Testis (tissue), 3 donors: ENCODE results near the gene INO80. TPM values are rescaled to one million over a fixed set of nuclear protein-coding genes. Genes with fewer than 3 reads are reported as not detected.

Experiments used
- DNase-seq: peaks from one replicate; pipeline ENCODE4 v3.0.0-alpha.2; 2019
- H3K27ac ChIP-seq, 2 donors: fragments of 200-600 bp; sonication (generic); one replicate each; pipeline ENCODE4 v1.5.1; 2019
- H3K27me3 ChIP-seq: fragments of 200-600 bp; sonication (generic); one replicate; pipeline ENCODE4 v1.5.1; 2019
- H3K36me3 ChIP-seq: fragments of 200-600 bp; sonication (generic); one replicate; pipeline ENCODE4 v1.5.1; 2017; ENCODE audit warnings: low read depth; ENCODE audit errors: missing control alignments
- H3K4me1 ChIP-seq: fragments of 200-600 bp; sonication (generic); one replicate; pipeline ENCODE4 v1.5.1; 2019
- H3K4me3 ChIP-seq, 2 donors: fragments of 200-600 bp; sonication (generic); one replicate each; pipeline ENCODE4 v1.5.1; 2017 to 2019
- H3K9me3 ChIP-seq: fragments of 200-600 bp; sonication (generic); one replicate; pipeline ENCODE4 v1.5.1; 2017
- CTCF ChIP-seq, 3 experiments: fragments of 450-650 bp in 2 of 3; fragments of 200-600 bp in 1 of 3; sonication (generic) in 1 of 3; IDR thresholded peaks; one replicate each; pipeline ENCODE4 v1.5.1; 2016 to 2019; ENCODE audit warnings: antibody characterized with exemption in 3 of 3, mild to moderate bottlenecking in 2 of 3, moderate library complexity in 1 of 3
- POLR2A ChIP-seq: fragments of 450-650 bp; IDR thresholded peaks from one replicate; pipeline ENCODE4 v1.6.1; 2017; ENCODE audit warnings: antibody characterized with exemption, mild to moderate bottlenecking, moderate library complexity
- WGBS, 2 donors: methylation state at CpG; one replicate each; pipeline ENCODE4 v1.1.5; 2018; 5-methylcytosine and 5-hydroxymethylcytosine counted together
- intact Hi-C: fragments of 100-400 bp; cut with DNase I; formaldehyde crosslinking; loops from one replicate; pipeline ENCODE4 v1.15.1; 2023; ENCODE audit warnings: low total_unique reads
- polyA plus RNA-seq: library from polyadenylated mRNA; stranded (reverse); fragments of 350-450 nt; fragmentation: Illumina TruSeq; extraction: RNeasy Lipid Tissue Mini Kit (QIAGEN cat#74804); gene quantifications from one replicate; pipeline ENCODE4 v1.2.3, GENCODE V29; 2014; ENCODE audit warnings: low read depth, low replicate concordance; ENCODE audit not compliant: insufficient read depth
- total RNA-seq, 2 donors: library from RNA; depleted of rRNA; stranded (reverse); fragments of >200 nt; gene quantifications; one replicate each; pipeline ENCODE4 v1.2.3, GENCODE V29; 2016

Gene INO80
- total and polyA plus RNA-seq, 3 donors from 2014 or later: 21.2 to 44.2 (median 43.5) TPM

- no peaks in the 10 kb centered on the region for H3K9me3 ChIP-seq
- no peak overlapping the region for H3K4me3 ChIP-seq
- WGBS, 2 donors: 92 to 94% methylated on average over 2 of the region's 2 CpGs
- H3K36me3 ChIP-seq: no peaks in the 10 kb centered on the region
- no peak overlapping the region for H3K27ac ChIP-seq
- H3K27me3 ChIP-seq: no peaks in the 10 kb centered on the region
- H3K4me1 ChIP-seq: no peaks in the 10 kb centered on the region
- intact Hi-C loops: no loop called here
- DNase-seq: no peak
- TF ChIP-seq POLR2A (no peak), CTCF (IDR thresholded peaks at IDR 0.05) (no peak)
Observed at GRCh38 chr15:41056810-41057209, 59.3 kb downstream of the INO80 start.

- H3K27ac ChIP-seq: no peak overlapping the region
- no peaks in the 10 kb centered on the region for H3K36me3 ChIP-seq
- H3K27me3 ChIP-seq: no peaks in the 10 kb centered on the region
- no peaks in the 10 kb centered on the region for H3K4me1 ChIP-seq
- intact Hi-C loops: no loop called here
- no peak overlapping the region for H3K4me3 ChIP-seq
- 93 to 95% methylated on average over 2 of the region's 2 CpGs for WGBS, 2 donors
- no peak for DNase-seq
- TF ChIP-seq POLR2A (no peak), CTCF (IDR thresholded peaks at IDR 0.05) (no peak)
- H3K9me3 ChIP-seq: no peaks in the 10 kb centered on the region
Observed at GRCh38 chr15:41055706-41056105, 60.4 kb downstream of the INO80 start.

GRCh38 chr15:41051139-41051538 is 64.9 kb downstream of the INO80 start:
- Histone ChIP-seq H3K4me3 (no peak overlapping the region), H3K27me3 (no peaks in the 10 kb centered on the region), H3K4me1 (no peaks in the 10 kb centered on the region), H3K9me3 (no peaks in the 10 kb centered on the region), H3K36me3 (no peaks in the 10 kb centered on the region), H3K27ac (no peak overlapping the region)
- WGBS, 2 donors: 91 to 95% methylated on average over 2 of the region's 2 CpGs
- no peak for DNase-seq
- intact Hi-C loops: no loop called here
- TF ChIP-seq CTCF (IDR thresholded peaks at IDR 0.05): no peak
- TF ChIP-seq POLR2A: no peak

- no peak overlapping the region for H3K4me3 ChIP-seq
- H3K36me3 ChIP-seq: no peaks in the 10 kb centered on the region
- H3K27ac ChIP-seq: no peak overlapping the region
- no peaks in the 10 kb centered on the region for H3K9me3 ChIP-seq
- H3K4me1 ChIP-seq: no peaks in the 10 kb centered on the region
- no peak for TF ChIP-seq POLR2A
- TF ChIP-seq CTCF (IDR thresholded peaks at IDR 0.05): no peak
- no peaks in the 10 kb centered on the region for H3K27me3 ChIP-seq
- no peak for DNase-seq
- intact Hi-C loops: no loop called here
- WGBS, 2 donors: 83 to 95% methylated on average over 1 of the region's 1 CpG
Observed at GRCh38 chr15:41048852-41049251, 67.2 kb downstream of the INO80 start.

GRCh38 chr15:41048397-41048796 is 67.7 kb downstream of the INO80 start:
- TF ChIP-seq POLR2A (no peak), CTCF (IDR thresholded peaks at IDR 0.05) (no peak)
- H3K4me1 ChIP-seq: no peaks in the 10 kb centered on the region
- no peak overlapping the region for H3K4me3 ChIP-seq
- intact Hi-C loops: no loop called here
- no peak for DNase-seq
- no peaks in the 10 kb centered on the region for H3K9me3 ChIP-seq
- no peaks in the 10 kb centered on the region for H3K27me3 ChIP-seq
- no peak overlapping the region for H3K27ac ChIP-seq
- no peaks in the 10 kb centered on the region for H3K36me3 ChIP-seq
